Esophagus muscularis mucosa (tissue), 4 donors: ENCODE results near the gene TRIM50. TPM values are rescaled to one million over a fixed set of nuclear protein-coding genes. Genes with fewer than 3 reads are reported as not detected.
"Not testable (repeated sequence)": the region's sequence is repeated elsewhere in the genome, so short reads cannot be mapped to it uniquely, and the experiment has no call there.

Source experiments
- DNase-seq: peaks from one replicate; pipeline ENCODE4 v3.0.0-alpha.2; 2017; ENCODE audit errors: extremely low spot score
- H3K27ac ChIP-seq, 4 donors: fragments of 200-600 bp; sonication (generic); replicated peaks in 1 of 4; 1 replicate in 3 of 4; 2 replicates in 1 of 4; pipeline ENCODE4 v1.5.1; 2016 to 2019; ENCODE audit warnings: mild to moderate bottlenecking in 1 of 4
- H3K27me3 ChIP-seq, 4 donors: fragments of 200-600 bp; sonication (generic); one replicate each; pipeline versions ENCODE4 v1.5.1 to v1.6.0; 2016 to 2019
- H3K36me3 ChIP-seq, 4 donors: fragments of 200-600 bp; sonication (generic); one replicate each; pipeline ENCODE4 v1.5.1; 2016 to 2019
- H3K4me1 ChIP-seq, 4 donors: fragments of 200-600 bp; sonication (generic); one replicate each; pipeline ENCODE4 v1.5.1; 2016 to 2019
- H3K4me3 ChIP-seq, 4 donors: fragments of 200-600 bp; sonication (generic); 1 replicate in 2 of 4; 2 replicates in 2 of 4; pipeline ENCODE4 v1.5.1; 2016 to 2019; ENCODE audit warnings: mild to moderate bottlenecking in 4 of 4, moderate library complexity in 1 of 4
- H3K9me3 ChIP-seq, 4 donors: fragments of 200-600 bp; sonication (generic); 1 replicate in 3 of 4; 2 replicates in 1 of 4; pipeline ENCODE4 v1.5.1; 2016 to 2019
- CTCF ChIP-seq, 3 experiments: fragments of 200-600 bp in 2 of 3; fragments of 450-650 bp in 1 of 3; sonication (generic) in 2 of 3; IDR thresholded peaks; one replicate each; pipeline ENCODE4 v1.5.1; 2017 to 2019; ENCODE audit warnings: antibody characterized with exemption in 3 of 3, mild to moderate bottlenecking in 2 of 3, moderate library complexity in 1 of 3
- EP300 ChIP-seq: sonication (generic); formaldehyde crosslinking; IDR thresholded peaks from one replicate; pipeline ENCODE4 v1.6.1; 2017; ENCODE audit warnings: antibody characterized with exemption
- POLR2A ChIP-seq: fragments of 450-650 bp; IDR thresholded peaks from one replicate; pipeline ENCODE4 v1.6.1; 2017; ENCODE audit warnings: antibody characterized with exemption, moderate library complexity, mild to moderate bottlenecking, low read depth
- POLR2AphosphoS5 ChIP-seq, 2 donors: sonication (generic); formaldehyde crosslinking; IDR thresholded peaks; one replicate each; pipeline ENCODE4 v1.6.1; 2017; ENCODE audit warnings: antibody characterized with exemption in 2 of 2
- WGBS: methylation state at CpG from one replicate; pipeline ENCODE4 v1.1.5; 2018; 5-methylcytosine and 5-hydroxymethylcytosine counted together
- intact Hi-C: fragments of 100-400 bp; cut with DNase I; formaldehyde crosslinking; loops from one replicate; pipeline ENCODE4 v1.15.1; 2023
- total RNA-seq, 4 donors: library from RNA; depleted of rRNA; stranded (reverse); fragments of >200 nt; gene quantifications; one replicate each; pipeline versions ENCODE4 v1.1.0 to v1.2.1, GENCODE V29; 2016

The TRIM50 gene
- total RNA-seq, 4 donors from 2014 or later, result 0.39 to 0.42 TPM; not detected in 2

GRCh38 chr7:73338321-73338720 lies 10.4 kb upstream of the TRIM50 start:
- H3K27ac ChIP-seq, result no peak overlapping the region
- no peak for DNase-seq
- TF ChIP-seq CTCF (IDR thresholded peaks at IDR 0.05) (no peak), EP300 (no peak), POLR2AphosphoS5 (IDR thresholded peaks at IDR 0.05) (no peak), POLR2A (no peak)
- intact Hi-C loops, result no loop called here
- no peaks in the 10 kb centered on the region for H3K9me3 ChIP-seq
- H3K27me3 ChIP-seq, result peaks cover 0 to 8% (median 0%) of the 10 kb centered on the region in 4 donors
- WGBS, result 37% methylated on average over 10 of the region's 10 CpGs
- H3K36me3 ChIP-seq, result no peaks in the 10 kb centered on the region
- H3K4me1 ChIP-seq, result peaks cover 0 to 12% (median 7%) of the 10 kb centered on the region in 4 donors
- no peak overlapping the region for H3K4me3 ChIP-seq

- Histone ChIP-seq H3K4me3 (no peak overlapping the region), H3K27me3 (no peaks in the 10 kb centered on the region), H3K4me1 (no peaks in the 10 kb centered on the region), H3K36me3 (no peaks in the 10 kb centered on the region), H3K27ac (no peak overlapping the region), H3K9me3 (no peaks in the 10 kb centered on the region)
- WGBS, result 88% methylated on average over 6 of the region's 6 CpGs
- no peak for DNase-seq
- no peak for TF ChIP-seq EP300
- no peak for TF ChIP-seq POLR2A
- no peak for TF ChIP-seq CTCF (IDR thresholded peaks at IDR 0.05)
- no peak for TF ChIP-seq POLR2AphosphoS5 (IDR thresholded peaks at IDR 0.05)
- intact Hi-C loops, result no loop called here
Observed at GRCh38 chr7:73332447-73332846, 4.6 kb upstream of the TRIM50 start.

- H3K4me3 ChIP-seq, result no peak overlapping the region
- no peaks in the 10 kb centered on the region for H3K4me1 ChIP-seq
- intact Hi-C loops, result no loop called here
- H3K27ac ChIP-seq, result peak overlapping the region in 1 of 4 donors; percentile 19
- no peaks in the 10 kb centered on the region for H3K27me3 ChIP-seq
- H3K36me3 ChIP-seq, result no peaks in the 10 kb centered on the region
- no peak for DNase-seq
- no peak for TF ChIP-seq CTCF (IDR thresholded peaks at IDR 0.05)
- TF ChIP-seq POLR2A, result no peak
- no peak for TF ChIP-seq EP300
- TF ChIP-seq POLR2AphosphoS5 (IDR thresholded peaks at IDR 0.05), result no peak
- 73% methylated on average over 6 of the region's 6 CpGs for WGBS
- H3K9me3 ChIP-seq, result no peaks in the 10 kb centered on the region
Observed at GRCh38 chr7:73330772-73331171, 2.9 kb upstream of the TRIM50 start.

- no peaks in the 10 kb centered on the region for H3K4me1 ChIP-seq
- peak overlapping the region in 1 of 4 donors; percentile 19 for H3K27ac ChIP-seq
- no peaks in the 10 kb centered on the region for H3K36me3 ChIP-seq
- intact Hi-C loops, result no loop called here
- DNase-seq, result no peak
- no peaks in the 10 kb centered on the region for H3K27me3 ChIP-seq
- 53% methylated on average over 11 of the region's 11 CpGs for WGBS
- no peaks in the 10 kb centered on the region for H3K9me3 ChIP-seq
- H3K4me3 ChIP-seq, result no peak overlapping the region
- no peak for TF ChIP-seq POLR2AphosphoS5 (IDR thresholded peaks at IDR 0.05)
- no peak for TF ChIP-seq POLR2A
Observed at GRCh38 chr7:73329861-73330581, 2.1 kb upstream of the TRIM50 start.

GRCh38 chr7:73328696-73329095 lies 814 bp upstream of the TRIM50 start:
- no peaks in the 10 kb centered on the region for H3K27me3 ChIP-seq
- no peak overlapping the region for H3K27ac ChIP-seq
- no peak overlapping the region for H3K4me3 ChIP-seq
- no peaks in the 10 kb centered on the region for H3K9me3 ChIP-seq
- no peaks in the 10 kb centered on the region for H3K36me3 ChIP-seq
- intact Hi-C loops, result no loop called here
- 95% methylated on average over 9 of the region's 10 CpGs for WGBS
- DNase-seq, result no peak
- H3K4me1 ChIP-seq, result peaks cover 0 to 10% (median 10%) of the 10 kb centered on the region in 4 donors
- no peak for TF ChIP-seq CTCF (IDR thresholded peaks at IDR 0.05)
- no peak for TF ChIP-seq EP300
- TF ChIP-seq POLR2AphosphoS5 (IDR thresholded peaks at IDR 0.05), result no peak
- TF ChIP-seq POLR2A, result no peak

- H3K4me1 ChIP-seq, result peaks cover 0 to 11% (median 10%) of the 10 kb centered on the region in 4 donors
- intact Hi-C loops, DNase-seq, H3K27ac ChIP-seq, H3K36me3 ChIP-seq, H3K4me3 ChIP-seq, H3K27me3 ChIP-seq, H3K9me3 ChIP-seq: not testable (repeated sequence)
- 87% methylated on average over 12 of the region's 13 CpGs for WGBS
Observed at GRCh38 chr7:73327449-73327848, 433 bp downstream of the TRIM50 start.

- H3K27ac ChIP-seq, intact Hi-C loops, DNase-seq, H3K27me3 ChIP-seq, H3K4me3 ChIP-seq, H3K9me3 ChIP-seq, H3K36me3 ChIP-seq: not testable (repeated sequence)
- H3K4me1 ChIP-seq, result peaks cover 0 to 11% (median 10%) of the 10 kb centered on the region in 4 donors
- 85% methylated on average over 5 of the region's 6 CpGs for WGBS
Observed at GRCh38 chr7:73325424-73325823, 2.5 kb downstream of the TRIM50 start.
